Measurements from ENCODE around the gene ERBB4. TPM values are rescaled to one million over a fixed set of nuclear protein-coding genes. Genes with fewer than 3 reads are reported as not detected.

The ERBB4 gene
- total RNA-seq, 1 experiment from 2014 or later = 0.15 TPM

- no peak overlapping the region for H3K27ac ChIP-seq (ENCODE audit: low read length)
- ChIA-PET CTCF (no interaction called here), POLR2A (no interaction called here)
- no peak for TF ChIP-seq POLR2AphosphoS5 (IDR thresholded peaks at IDR 0.05; ENCODE audit: low read depth, low read length)
- no peak for TF ChIP-seq SIN3A (IDR thresholded peaks at IDR 0.05; ENCODE audit: borderline replicate concordance, insufficient read depth, low read depth, low read length)
- no peak for TF ChIP-seq REST (IDR thresholded peaks at IDR 0.05; ENCODE audit: insufficient read depth in 1 of 2, low read depth in 2 of 2, low read length in 1 of 2)
- TF ChIP-seq CTCF (IDR thresholded peaks at IDR 0.05) = no peak
- no peak for TF ChIP-seq TCF7L2 (IDR thresholded peaks at IDR 0.05; ENCODE audit: low read depth, low read length)
- no peaks in the 10 kb centered on the region for H3K27me3 ChIP-seq (ENCODE audit: control insufficient read depth, insufficient read depth, low read length)
- no peaks in the 10 kb centered on the region for H3K9me3 ChIP-seq (ENCODE audit: control insufficient read depth, insufficient read depth, low read depth, low read length)
- H3K36me3 ChIP-seq (ENCODE audit: control insufficient read depth, insufficient read depth, low read length) = no peaks in the 10 kb centered on the region
- in situ Hi-C loops (cut with HindIII; ENCODE audit: low pct_unique_long_range_greater_than_20kb, low sequenced_read_pairs) = no loop called here
- H3K4me3 ChIP-seq (ENCODE audit: low read depth in 2 of 2, low read length in 2 of 2) = no peak overlapping the region
- no TSS peak for BruUV-seq (replicated peaks)
- no peaks in the 10 kb centered on the region for H3K4me1 ChIP-seq (ENCODE audit: control insufficient read depth, insufficient read depth, low read length)
- ATAC-seq (no peak), DNase-seq (ENCODE audit: low read depth, low spot score) (no peak)
- intact Hi-C loops (cut with micrococcal nuclease; ENCODE audit: unreplicated experiment) = no loop called here
Observed at GRCh38 chr2:212556296-212556695, 17.7 kb upstream of the ERBB4 start.

GRCh38 chr2:212554233-212554632, 15.6 kb upstream of the ERBB4 start:
- TF ChIP-seq SIN3A (IDR thresholded peaks at IDR 0.05; ENCODE audit: borderline replicate concordance, insufficient read depth, low read depth, low read length) (no peak), TCF7L2 (IDR thresholded peaks at IDR 0.05; ENCODE audit: low read depth, low read length) (no peak), POLR2AphosphoS5 (IDR thresholded peaks at IDR 0.05; ENCODE audit: low read depth, low read length) (no peak), REST (IDR thresholded peaks at IDR 0.05; ENCODE audit: insufficient read depth in 1 of 2, low read depth in 2 of 2, low read length in 1 of 2) (no peak), CTCF (IDR thresholded peaks at IDR 0.05) (no peak)
- Histone ChIP-seq H3K27me3 (ENCODE audit: control insufficient read depth, insufficient read depth, low read length) (no peaks in the 10 kb centered on the region), H3K4me3 (ENCODE audit: low read depth in 2 of 2, low read length in 2 of 2) (no peak overlapping the region), H3K9me3 (ENCODE audit: control insufficient read depth, insufficient read depth, low read depth, low read length) (no peaks in the 10 kb centered on the region), H3K36me3 (ENCODE audit: control insufficient read depth, insufficient read depth, low read length) (no peaks in the 10 kb centered on the region), H3K27ac (ENCODE audit: low read length) (no peak overlapping the region), H3K4me1 (ENCODE audit: control insufficient read depth, insufficient read depth, low read length) (no peaks in the 10 kb centered on the region)
- ATAC-seq = no peak
- in situ Hi-C loops (cut with HindIII; ENCODE audit: low pct_unique_long_range_greater_than_20kb, low sequenced_read_pairs) = no loop called here
- ChIA-PET POLR2A (no interaction called here), CTCF (no interaction called here)
- DNase-seq (ENCODE audit: low read depth, low spot score) = no peak
- no TSS peak for BruUV-seq (replicated peaks)
- intact Hi-C loops (cut with micrococcal nuclease; ENCODE audit: unreplicated experiment) = no loop called here
